Tibial nerve (tissue), 3 donors: ENCODE data around the gene KIAA1958.

Source experiments
- POLR2A ChIP-seq, 2 donors: fragments of 450-650 bp; IDR thresholded peaks; one replicate each; pipeline ENCODE4 v1.6.1; 2017; ENCODE audit warnings: antibody characterized with exemption in 2 of 2, mild to moderate bottlenecking in 2 of 2, moderate library complexity in 2 of 2
- TF ChIP-seq, protein P1 (sequence below), 5 experiments: fragments of 200-600 bp in 3 of 5; fragments of 450-650 bp in 2 of 5; sonication (generic) in 3 of 5; IDR thresholded peaks; one replicate each; pipeline ENCODE4 v1.5.1; 2016 to 2019; ENCODE audit warnings: antibody characterized with exemption in 5 of 5, mild to moderate bottlenecking in 3 of 5, moderate library complexity in 2 of 5

DNA sequence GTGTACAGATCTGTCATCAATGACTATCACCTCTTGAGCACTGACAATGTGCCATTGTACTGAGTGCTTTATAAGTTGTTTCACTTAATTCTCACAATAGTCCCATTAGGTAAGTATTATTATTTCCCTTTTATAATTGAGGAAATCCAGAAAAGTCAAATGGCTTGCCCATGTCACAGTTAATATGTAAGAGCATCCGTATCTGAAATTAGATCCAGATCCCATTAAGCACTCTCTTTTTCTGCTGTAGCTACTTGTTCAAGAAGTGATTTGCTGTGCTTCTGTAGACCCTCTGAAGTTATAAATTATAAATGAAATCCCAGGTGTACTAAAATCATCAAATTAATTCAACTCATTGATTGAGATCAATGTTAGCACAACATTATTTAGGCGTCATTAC, 136.6 kb downstream of the KIAA1958 start:
- TF ChIP-seq, protein P1, sequence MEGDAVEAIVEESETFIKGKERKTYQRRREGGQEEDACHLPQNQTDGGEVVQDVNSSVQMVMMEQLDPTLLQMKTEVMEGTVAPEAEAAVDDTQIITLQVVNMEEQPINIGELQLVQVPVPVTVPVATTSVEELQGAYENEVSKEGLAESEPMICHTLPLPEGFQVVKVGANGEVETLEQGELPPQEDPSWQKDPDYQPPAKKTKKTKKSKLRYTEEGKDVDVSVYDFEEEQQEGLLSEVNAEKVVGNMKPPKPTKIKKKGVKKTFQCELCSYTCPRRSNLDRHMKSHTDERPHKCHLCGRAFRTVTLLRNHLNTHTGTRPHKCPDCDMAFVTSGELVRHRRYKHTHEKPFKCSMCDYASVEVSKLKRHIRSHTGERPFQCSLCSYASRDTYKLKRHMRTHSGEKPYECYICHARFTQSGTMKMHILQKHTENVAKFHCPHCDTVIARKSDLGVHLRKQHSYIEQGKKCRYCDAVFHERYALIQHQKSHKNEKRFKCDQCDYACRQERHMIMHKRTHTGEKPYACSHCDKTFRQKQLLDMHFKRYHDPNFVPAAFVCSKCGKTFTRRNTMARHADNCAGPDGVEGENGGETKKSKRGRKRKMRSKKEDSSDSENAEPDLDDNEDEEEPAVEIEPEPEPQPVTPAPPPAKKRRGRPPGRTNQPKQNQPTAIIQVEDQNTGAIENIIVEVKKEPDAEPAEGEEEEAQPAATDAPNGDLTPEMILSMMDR (IDR thresholded peaks at IDR 0.05) = no peak
- no peak for TF ChIP-seq POLR2A (IDR thresholded peaks at IDR 0.05)
